Mesenchymal stem cell (in vitro differentiated cells and primary cell): Measurements from ENCODE around the gene MYG1.
A peak's percentile ranks its signal among the peaks of the same experiment; 100 is the strongest.
"Not testable (repeated sequence)": the region's sequence is repeated elsewhere in the genome, so short reads cannot be mapped to it uniquely, and the experiment has no call there.

Source experiments
- DNase-seq: peaks from one replicate; pipeline ENCODE4 v3.0.0-alpha.2; 2013
- H2AFZ ChIP-seq: one replicate; pipeline ENCODE4 v1.6.1; 2013; ENCODE audit warnings: low read depth, mild to moderate bottlenecking, control low read depth, inconsistent platforms, low read length, moderate library complexity
- H2AK5ac ChIP-seq: 2 replicates; pipeline ENCODE4 v1.6.1; 2013; ENCODE audit warnings: low read length, moderate library complexity, mild to moderate bottlenecking, inconsistent platforms; ENCODE audit not compliant: severe bottlenecking
- H2BK120ac ChIP-seq: one replicate; pipeline ENCODE4 v1.6.1; 2013; ENCODE audit warnings: low read depth, mild to moderate bottlenecking, inconsistent platforms, low read length, moderate library complexity
- H2BK12ac ChIP-seq, 2 experiments: one replicate each; pipeline ENCODE4 v1.6.1; 2013; ENCODE audit warnings: inconsistent platforms in 2 of 2, low read length in 2 of 2, mild to moderate bottlenecking in 2 of 2, moderate library complexity in 2 of 2, control low read depth in 1 of 2
- H2BK15ac ChIP-seq: one replicate; pipeline ENCODE4 v1.6.1; 2013; ENCODE audit warnings: mild to moderate bottlenecking, low read depth, inconsistent platforms; ENCODE audit not compliant: poor library complexity, severe bottlenecking
- H2BK5ac ChIP-seq: 2 replicates; pipeline ENCODE4 v1.6.1; 2013; ENCODE audit warnings: low read depth, mild to moderate bottlenecking, low read length, control low read depth, inconsistent platforms; ENCODE audit not compliant: poor library complexity, severe bottlenecking
- H3K14ac ChIP-seq, 2 experiments: one replicate each; pipeline ENCODE4 v1.6.1; 2013; ENCODE audit warnings: inconsistent platforms in 2 of 2, low read length in 2 of 2, control low read depth in 1 of 2, mild to moderate bottlenecking in 1 of 2, moderate library complexity in 1 of 2
- H3K18ac ChIP-seq, 2 experiments: one replicate each; pipeline ENCODE4 v1.6.1; 2013; ENCODE audit warnings: inconsistent platforms in 2 of 2, low read length in 2 of 2, control low read depth in 1 of 2, low read depth in 1 of 2, mild to moderate bottlenecking in 1 of 2
- H3K23ac ChIP-seq, 2 experiments: one replicate each; pipeline ENCODE4 v1.6.1; 2013; ENCODE audit warnings: inconsistent platforms in 2 of 2, low read length in 2 of 2, mild to moderate bottlenecking in 2 of 2, moderate library complexity in 2 of 2, control low read depth in 1 of 2
- H3K27ac ChIP-seq: 2 replicates; pipeline ENCODE4 v1.5.1; 2013; ENCODE audit warnings: mild to moderate bottlenecking, moderate library complexity, low read length, control low read depth, inconsistent platforms; ENCODE audit not compliant: poor library complexity, severe bottlenecking
- H3K27me3 ChIP-seq, 2 experiments: 2 replicates each; pipeline versions ENCODE4 v1.6.1 to v1.7.0; 2013; ENCODE audit warnings: low read length in 2 of 2, mild to moderate bottlenecking in 2 of 2, moderate library complexity in 2 of 2, control low read depth in 1 of 2, inconsistent platforms in 1 of 2; ENCODE audit not compliant: control insufficient read depth in 1 of 2, insufficient read depth in 1 of 2
- H3K36me3 ChIP-seq, 2 experiments: 2 replicates each; pipeline versions ENCODE4 v1.6.1 to v1.7.0; 2013; ENCODE audit warnings: low read length in 2 of 2, control low read depth in 1 of 2, inconsistent platforms in 1 of 2, low read depth in 1 of 2, mild to moderate bottlenecking in 1 of 2; ENCODE audit not compliant: insufficient read depth in 2 of 2, control insufficient read depth in 1 of 2
- H3K4ac ChIP-seq, 2 experiments: one replicate each; pipeline ENCODE4 v1.6.1; 2013; ENCODE audit warnings: inconsistent platforms in 2 of 2, low read length in 2 of 2, mild to moderate bottlenecking in 2 of 2, moderate library complexity in 2 of 2, control low read depth in 1 of 2, low read depth in 1 of 2
- H3K4me1 ChIP-seq: 2 replicates; pipeline ENCODE4 v1.6.1; 2013; ENCODE audit warnings: low read depth, low read length, control low read depth; ENCODE audit not compliant: control insufficient read depth, insufficient read depth
- H3K4me2 ChIP-seq: 2 replicates; pipeline ENCODE4 v1.6.1; 2013; ENCODE audit warnings: low read length, mild to moderate bottlenecking, inconsistent platforms; ENCODE audit not compliant: poor library complexity, severe bottlenecking
- H3K4me3 ChIP-seq, 2 experiments: 2 replicates each; pipeline versions ENCODE4 v1.5.1 to v1.7.0; 2013; ENCODE audit warnings: low read length in 2 of 2, mild to moderate bottlenecking in 2 of 2, control low read depth in 1 of 2, low read depth in 1 of 2; ENCODE audit not compliant: insufficient read depth in 1 of 2
- H3K79me1 ChIP-seq: replicated peaks from 2 replicates; pipeline ENCODE4 v1.6.1; 2013; ENCODE audit warnings: mild to moderate bottlenecking, control low read depth, low read length, inconsistent platforms; ENCODE audit not compliant: poor library complexity, severe bottlenecking
- H3K9ac ChIP-seq: 2 replicates; pipeline ENCODE4 v1.7.0; 2013; ENCODE audit warnings: mild to moderate bottlenecking, low read length, moderate library complexity
- H3K9me3 ChIP-seq: 2 replicates; pipeline ENCODE4 v1.7.0; 2013; ENCODE audit warnings: mild to moderate bottlenecking, low read length; ENCODE audit not compliant: control insufficient read depth
- H4K8ac ChIP-seq: one replicate; pipeline ENCODE4 v1.6.1; 2013; ENCODE audit warnings: inconsistent platforms, mild to moderate bottlenecking, low read length, moderate library complexity
- H4K91ac ChIP-seq: one replicate; pipeline ENCODE4 v1.6.1; 2013; ENCODE audit warnings: mild to moderate bottlenecking, low read length, inconsistent platforms
- whole genome bisulfite sequencing: methylation state at CpG from one replicate; pipeline ENCODE4 v1.1.7; 2013; ENCODE audit warnings: mixed read lengths; 5-methylcytosine and 5-hydroxymethylcytosine counted together

Gene MYG1

GRCh38 chr12:53327435-53328042 lies 28.0 kb downstream of the MYG1 start:
- Histone ChIP-seq H3K36me3 (no peaks in the 10 kb centered on the region), H2BK12ac (no peak overlapping the region), H3K4ac (no peak overlapping the region), H3K14ac (no peak overlapping the region), H2BK5ac (no peak overlapping the region), H3K9ac (no peak overlapping the region), H3K23ac (no peak overlapping the region), H2BK15ac (no peak overlapping the region), H3K27ac (no peak overlapping the region), H3K4me1 (peaks cover 15% of the 10 kb centered on the region), H2BK120ac (no peak overlapping the region), H3K18ac (no peak overlapping the region), H4K8ac (peak overlapping the region; percentile 24), H2AFZ (no peak overlapping the region), H2AK5ac (no peak overlapping the region), H4K91ac (no peak overlapping the region), H3K79me1 (no peaks in the 10 kb centered on the region), H3K9me3 (no peaks in the 10 kb centered on the region), H3K4me3 (no peak overlapping the region), H3K27me3 (peaks cover 30% of the 10 kb centered on the region in 2 experiments), H3K4me2 (no peak overlapping the region)
- no peak for DNase-seq
- WGBS: 76% methylated on average over 3 of the region's 3 CpGs

GRCh38 chr12:53328043-53328435 lies 28.5 kb downstream of the MYG1 start:
- Histone ChIP-seq H3K79me1 (no peaks in the 10 kb centered on the region), H2BK5ac (no peak overlapping the region), H3K23ac (no peak overlapping the region), H4K91ac (no peak overlapping the region), H2BK120ac (no peak overlapping the region), H4K8ac (no peak overlapping the region), H3K27me3 (peaks cover 33 to 35% of the 10 kb centered on the region in 2 experiments), H3K9ac (no peak overlapping the region), H3K4me1 (peaks cover 15% of the 10 kb centered on the region), H2AK5ac (no peak overlapping the region), H3K4me3 (no peak overlapping the region), H3K9me3 (no peaks in the 10 kb centered on the region), H3K4me2 (no peak overlapping the region), H3K27ac (no peak overlapping the region), H3K14ac (no peak overlapping the region), H2BK15ac (no peak overlapping the region), H2AFZ (no peak overlapping the region), H3K36me3 (no peaks in the 10 kb centered on the region), H3K18ac (no peak overlapping the region), H3K4ac (no peak overlapping the region), H2BK12ac (no peak overlapping the region)
- DNase-seq: no peak
- 53% methylated on average over 15 of the region's 16 CpGs for WGBS

- Histone ChIP-seq H3K4me1 (peaks cover 5% of the 10 kb centered on the region), H3K79me1 (no peaks in the 10 kb centered on the region), H2BK5ac (no peak overlapping the region), H2BK12ac (no peak overlapping the region), H2AFZ (no peak overlapping the region), H3K27me3 (peaks cover 55 to 60% of the 10 kb centered on the region in 2 experiments), H3K4ac (no peak overlapping the region), H4K91ac (peak overlapping the region; percentile 29), H3K4me3 (no peak overlapping the region), H3K18ac (no peak overlapping the region), H3K4me2 (no peak overlapping the region), H4K8ac (no peak overlapping the region), H3K9me3 (no peaks in the 10 kb centered on the region), H3K27ac (no peak overlapping the region), H2BK120ac (no peak overlapping the region), H3K23ac (no peak overlapping the region), H2BK15ac (no peak overlapping the region), H3K36me3 (no peaks in the 10 kb centered on the region), H3K14ac (no peak overlapping the region), H2AK5ac (no peak overlapping the region), H3K9ac (no peak overlapping the region)
- 90% methylated on average over 5 of the region's 5 CpGs for WGBS
- DNase-seq: no peak
Observed at GRCh38 chr12:53330671-53331070, 31.2 kb downstream of the MYG1 start.

GRCh38 chr12:53332339-53332738 lies 32.8 kb downstream of the MYG1 start:
- not testable (repeated sequence) for H3K4me3 ChIP-seq, H3K27ac ChIP-seq, DNase-seq, H4K8ac ChIP-seq, H3K79me1 ChIP-seq, H2BK15ac ChIP-seq, H3K4me2 ChIP-seq, H3K9ac ChIP-seq, H3K23ac ChIP-seq, H2AK5ac ChIP-seq, H3K4ac ChIP-seq, H2BK12ac ChIP-seq, H3K4me1 ChIP-seq, H3K9me3 ChIP-seq, H3K14ac ChIP-seq, H2AFZ ChIP-seq, H3K18ac ChIP-seq, H2BK120ac ChIP-seq, H4K91ac ChIP-seq, H3K36me3 ChIP-seq, H2BK5ac ChIP-seq
- H3K27me3 ChIP-seq: peaks cover 66 to 77% of the 10 kb centered on the region in 2 experiments
